A673 (cell line): ENCODE measurements around the gene ZSWIM3. TPM values are rescaled to one million over a fixed set of nuclear protein-coding genes. Genes with fewer than 3 reads are reported as not detected.
A peak's percentile ranks its signal among the peaks of the same experiment; 100 is the strongest.

Experiments used
- BruUV-seq: library from RNA; stranded (reverse); fragments of 400-500 nt; replicated peaks from 2 replicates; lab custom pipeline; 2021; lab: Mats Ljungman, UMichigan
- CTCF ChIA-PET: fragments of 300-600 bp; sonication (Branson Sonifier 250); formaldehyde crosslinking; loops from one replicate; lab custom pipeline; 2022; ENCODE audit warnings: antibody characterized with exemption; lab: Charles Lee
- POLR2A ChIA-PET: fragments of 300-600 bp; sonication (Branson Sonifier 250); formaldehyde crosslinking; loops from one replicate; lab custom pipeline; 2022; ENCODE audit warnings: antibody characterized with exemption; ENCODE audit not compliant: low non-redundant PET; lab: Charles Lee
- DNase-seq: peaks from one replicate; pipeline ENCODE4 v3.0.0-alpha.2; 2015; ENCODE audit warnings: low spot score
- H3K27ac ChIP-seq: fragments of 200-600 bp; sonication (generic); 2 replicates; pipeline ENCODE4 v1.5.1; 2016; ENCODE audit warnings: mixed run types, low read depth, mild to moderate bottlenecking, mixed read lengths, antibody characterized with exemption, low read length; ENCODE audit not compliant: poor library complexity, severe bottlenecking
- H3K27me3 ChIP-seq: fragments of 200-600 bp; sonication (generic); replicated peaks from 2 replicates; pipeline ENCODE4 v1.6.1; 2017; ENCODE audit warnings: mixed run types, low read depth, mild to moderate bottlenecking, mixed read lengths, antibody characterized with exemption, low read length; ENCODE audit not compliant: insufficient read depth, poor library complexity
- H3K36me3 ChIP-seq: fragments of 200-600 bp; sonication (generic); 2 replicates; pipeline ENCODE4 v1.6.1; 2016; ENCODE audit warnings: mixed run types, mild to moderate bottlenecking, mixed read lengths, antibody characterized with exemption, low read length; ENCODE audit not compliant: insufficient read depth, poor library complexity, severe bottlenecking
- H3K4me1 ChIP-seq: fragments of 200-600 bp; sonication (generic); 2 replicates; pipeline ENCODE4 v1.6.1; 2017; ENCODE audit warnings: mixed run types, mild to moderate bottlenecking, mixed read lengths, antibody characterized with exemption, low read length; ENCODE audit not compliant: insufficient read depth, poor library complexity, severe bottlenecking
- H3K4me3 ChIP-seq: fragments of 200-600 bp; sonication (generic); 2 replicates; pipeline ENCODE4 v1.5.1; 2016; ENCODE audit warnings: low read depth, mixed run types, mild to moderate bottlenecking, mixed read lengths, low read length; ENCODE audit not compliant: poor library complexity, severe bottlenecking
- H3K9me3 ChIP-seq: fragments of 200-600 bp; sonication (generic); 2 replicates; pipeline ENCODE4 v1.6.1; 2016; ENCODE audit warnings: mixed run types, low read depth, mild to moderate bottlenecking, mixed read lengths, antibody characterized with exemption, low read length; ENCODE audit not compliant: poor library complexity, severe bottlenecking
- CTCF ChIP-seq: fragments of 300-800, 200-600 bp; sonication (generic); conservative IDR thresholded peaks from 2 replicates; pipeline ENCODE4 v1.5.1; 2017; ENCODE audit warnings: low read depth, mild to moderate bottlenecking, antibody characterized with exemption, low read length, moderate library complexity, mixed read lengths
- EZH2 ChIP-seq: fragments of 200-600 bp; sonication (generic); IDR thresholded peaks from 2 replicates; pipeline ENCODE4 v1.6.1; 2017; ENCODE audit warnings: borderline replicate concordance, low read depth, mild to moderate bottlenecking, mixed read lengths, antibody characterized with exemption, low read length; ENCODE audit not compliant: poor library complexity, severe bottlenecking
- intact Hi-C: fragments of 100-400 bp; cut with micrococcal nuclease; formaldehyde crosslinking; loops from one replicate; pipeline ENCODE4 v1.10.0; 2022; ENCODE audit not compliant: unreplicated experiment
- total RNA-seq: library from RNA; stranded (reverse); gene quantifications from 2 replicates; pipeline ENCODE4 v1.2.3, GENCODE V29; 2021

The ZSWIM3 gene
- total RNA-seq, 1 experiment from 2014 or later = 2.6 TPM

- Histone ChIP-seq H3K4me1 (peaks cover 17% of the 10 kb centered on the region), H3K27me3 (no peaks in the 10 kb centered on the region), H3K9me3 (no peaks in the 10 kb centered on the region), H3K27ac (no peak overlapping the region), H3K4me3 (peak overlapping the region; percentile 63), H3K36me3 (peaks cover 9% of the 10 kb centered on the region)
- CTCF ChIA-PET = interaction anchor here (0.5 kb wide), 1 partner anchor 90 kb away, joined by 3 read pairs; no protein-coding TSS in a partner anchor
- POLR2A ChIA-PET = no interaction called here
- TF ChIP-seq CTCF (no peak), EZH2 (no peak)
- no TSS peak for BruUV-seq
- intact Hi-C loops = no loop called here
- DNase-seq = no peak
Measured at GRCh38 chr20:45912344-45912682, 54.9 kb downstream of the ZSWIM3 start.

GRCh38 chr20:45913116-45913515 lies 55.7 kb downstream of the ZSWIM3 start:
- Histone ChIP-seq H3K9me3 (no peaks in the 10 kb centered on the region), H3K36me3 (peaks cover 4% of the 10 kb centered on the region), H3K4me3 (no peak overlapping the region), H3K27ac (no peak overlapping the region), H3K4me1 (peaks cover 17% of the 10 kb centered on the region), H3K27me3 (no peaks in the 10 kb centered on the region)
- TF ChIP-seq EZH2 = no peak
- no peak for TF ChIP-seq CTCF
- CTCF ChIA-PET = no interaction called here
- no peak for DNase-seq
- intact Hi-C loops = no loop called here
- no TSS peak for BruUV-seq
- POLR2A ChIA-PET = no interaction called here

- Histone ChIP-seq H3K27ac (no peak overlapping the region), H3K4me3 (no peak overlapping the region), H3K36me3 (no peaks in the 10 kb centered on the region), H3K9me3 (no peaks in the 10 kb centered on the region), H3K27me3 (no peaks in the 10 kb centered on the region), H3K4me1 (no peaks in the 10 kb centered on the region)
- intact Hi-C loops = no loop called here
- no peak for DNase-seq
- no TSS peak for BruUV-seq
- POLR2A ChIA-PET = no interaction called here
- TF ChIP-seq CTCF = no peak
- no peak for TF ChIP-seq EZH2
- CTCF ChIA-PET = no interaction called here
Measured at GRCh38 chr20:45917790-45918141, 60.4 kb downstream of the ZSWIM3 start.
